ENCODE data around the gene DHRS4L2. TPM values are rescaled to one million over a fixed set of nuclear protein-coding genes. Genes with fewer than 3 reads are reported as not detected.
"Not testable (repeated sequence)": the region's sequence is repeated elsewhere in the genome, so short reads cannot be mapped to it uniquely, and the experiment has no call there.

The DHRS4L2 gene
- total and polyA plus RNA-seq, 5 donors = 15.5 to 44.2 (median 21.0) TPM

- DNase-seq; H3K27me3 ChIP-seq (ENCODE audit: control insufficient read depth, insufficient read depth); H3K9me3 ChIP-seq (ENCODE audit: control insufficient read depth, low read length); ATAC-seq; H3K4me3 ChIP-seq (ENCODE audit: low read length); intact Hi-C loops (cut with DNase I); H3K4me1 ChIP-seq (ENCODE audit: control insufficient read depth, insufficient read depth, low read length); H3K27ac ChIP-seq (ENCODE audit: low read length): not testable (repeated sequence)
- WGBS = 90% methylated on average over 2 of the region's 5 CpGs
Observed at GRCh38 chr14:23999640-24000039, 10.9 kb downstream of the DHRS4L2 start.

GRCh38 chr14:24001078-24001477, 12.3 kb downstream of the DHRS4L2 start:
- H3K4me3 ChIP-seq (ENCODE audit: low read length); ATAC-seq; intact Hi-C loops (cut with DNase I); H3K27me3 ChIP-seq (ENCODE audit: control insufficient read depth, insufficient read depth); DNase-seq; H3K9me3 ChIP-seq (ENCODE audit: control insufficient read depth, low read length); H3K4me1 ChIP-seq (ENCODE audit: control insufficient read depth, insufficient read depth, low read length); H3K27ac ChIP-seq (ENCODE audit: low read length): not testable (repeated sequence)

DNA sequence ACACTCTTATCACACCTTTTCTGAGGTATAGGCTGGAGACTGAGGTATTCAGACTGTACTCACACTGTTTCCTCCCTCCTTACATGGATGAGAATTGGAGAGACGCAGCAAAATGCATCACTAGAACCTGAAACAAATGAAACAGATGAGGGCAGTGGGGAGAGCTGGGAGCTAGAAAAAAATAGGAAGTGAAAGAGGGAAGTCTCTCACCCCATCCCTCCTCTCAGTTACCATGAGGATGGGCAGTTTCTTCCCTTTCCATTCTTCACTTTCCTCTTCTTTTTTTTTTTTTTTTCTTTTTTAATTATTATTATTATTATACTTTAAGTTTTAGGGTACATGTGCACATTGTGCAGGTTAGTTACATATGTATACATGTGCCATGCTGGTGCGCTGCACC, 12.9 kb downstream of the DHRS4L2 start:
- not testable (repeated sequence) for ATAC-seq
- WGBS = 100% methylated on average over 1 of the region's 2 CpGs

GRCh38 chr14:24006471-24006816, 17.7 kb downstream of the DHRS4L2 start:
- DNase-seq; H3K9me3 ChIP-seq (ENCODE audit: control insufficient read depth, low read length); H3K27ac ChIP-seq (ENCODE audit: low read length); H3K27me3 ChIP-seq (ENCODE audit: control insufficient read depth, insufficient read depth); H3K4me1 ChIP-seq (ENCODE audit: control insufficient read depth, insufficient read depth, low read length); intact Hi-C loops (cut with DNase I): not testable (repeated sequence)
- 6% methylated on average over 6 of the region's 15 CpGs for WGBS
- peak overlapping the region; percentile 44 for H3K4me3 ChIP-seq (ENCODE audit: low read length)
- ATAC-seq = peak; percentile 55 to 69

More for the DNA sequence above, 12.9 kb downstream of the DHRS4L2 start:
- H3K4me3 ChIP-seq (ENCODE audit: low read length); intact Hi-C loops (cut with DNase I); H3K4me1 ChIP-seq (ENCODE audit: control insufficient read depth, insufficient read depth, low read length); H3K27me3 ChIP-seq (ENCODE audit: control insufficient read depth, insufficient read depth); DNase-seq; H3K27ac ChIP-seq (ENCODE audit: low read length); H3K9me3 ChIP-seq (ENCODE audit: control insufficient read depth, low read length): not testable (repeated sequence)

GRCh38 chr14:24006817-24007652, 18.3 kb downstream of the DHRS4L2 start:
- 8% methylated on average over 54 of the region's 62 CpGs for WGBS
- H3K4me3 ChIP-seq (ENCODE audit: low read length) = peak overlapping the region; percentile 44
- H3K27ac ChIP-seq (ENCODE audit: low read length); H3K9me3 ChIP-seq (ENCODE audit: control insufficient read depth, low read length); H3K4me1 ChIP-seq (ENCODE audit: control insufficient read depth, insufficient read depth, low read length); H3K27me3 ChIP-seq (ENCODE audit: control insufficient read depth, insufficient read depth); intact Hi-C loops (cut with DNase I): not testable (repeated sequence)
- ATAC-seq (peak; percentile 94 to 96), DNase-seq (peak in 2 of 3 donors; percentile 87 to 91)

GRCh38 chr14:24011051-24011450, 22.3 kb downstream of the DHRS4L2 start:
- DNase-seq (no peak), ATAC-seq (no peak)
- intact Hi-C loops (cut with DNase I) = loop anchor here in 3 of 4 donors (5.0 kb wide), 1 partner anchor 81 kb away; the partner anchor contains the start of gene PCK2 (in 3 of the 3)
- Histone ChIP-seq H3K9me3 (ENCODE audit: control insufficient read depth, low read length) (no peaks in the 10 kb centered on the region), H3K27me3 (ENCODE audit: control insufficient read depth, insufficient read depth) (no peaks in the 10 kb centered on the region), H3K4me1 (ENCODE audit: control insufficient read depth, insufficient read depth, low read length) (no peaks in the 10 kb centered on the region), H3K4me3 (ENCODE audit: low read length) (no peak overlapping the region), H3K27ac (ENCODE audit: low read length) (no peak overlapping the region)
- 79% methylated on average over 2 of the region's 2 CpGs for WGBS

GRCh38 chr14:24012726-24013273, 24.1 kb downstream of the DHRS4L2 start:
- intact Hi-C loops (cut with DNase I) = loop anchor here (2.0 to 5.0 kb wide), 2 partner anchors 78 to 80 kb away; partner anchors contain the start of gene PCK2 (in 3 of the 4)
- 50% methylated on average over 4 of the region's 4 CpGs for WGBS
- H3K9me3 ChIP-seq (ENCODE audit: control insufficient read depth, low read length); H3K4me1 ChIP-seq (ENCODE audit: control insufficient read depth, insufficient read depth, low read length); H3K27ac ChIP-seq (ENCODE audit: low read length); H3K4me3 ChIP-seq (ENCODE audit: low read length); H3K27me3 ChIP-seq (ENCODE audit: control insufficient read depth, insufficient read depth); ATAC-seq; DNase-seq: not testable (repeated sequence)

GRCh38 chr14:24013654-24014514, 25.2 kb downstream of the DHRS4L2 start:
- no peaks in the 10 kb centered on the region for H3K4me1 ChIP-seq (ENCODE audit: control insufficient read depth, insufficient read depth, low read length)
- no peaks in the 10 kb centered on the region for H3K9me3 ChIP-seq (ENCODE audit: control insufficient read depth, low read length)
- WGBS = 21% methylated on average over 12 of the region's 12 CpGs
- intact Hi-C loops (cut with DNase I) = loop anchor here (2.0 to 5.0 kb wide), 2 partner anchors 77 to 78 kb away; partner anchors contain the start of gene PCK2 (in 3 of the 4)
- H3K4me3 ChIP-seq (ENCODE audit: low read length) = no peak overlapping the region
- ATAC-seq (peak; percentile 66 to 88), DNase-seq (no peak)
- no peaks in the 10 kb centered on the region for H3K27me3 ChIP-seq (ENCODE audit: control insufficient read depth, insufficient read depth)
- H3K27ac ChIP-seq (ENCODE audit: low read length) = no peak overlapping the region

- H3K4me3 ChIP-seq (ENCODE audit: low read length); ATAC-seq; H3K9me3 ChIP-seq (ENCODE audit: control insufficient read depth, low read length); H3K27ac ChIP-seq (ENCODE audit: low read length); DNase-seq; H3K4me1 ChIP-seq (ENCODE audit: control insufficient read depth, insufficient read depth, low read length); H3K27me3 ChIP-seq (ENCODE audit: control insufficient read depth, insufficient read depth): not testable (repeated sequence)
- WGBS = 98% methylated on average over 6 of the region's 6 CpGs
- intact Hi-C loops (cut with DNase I) = loop anchor here in 3 of 4 donors (2.0 to 5.0 kb wide), 2 partner anchors 43 kb away; no protein-coding TSS in a partner anchor
Observed at GRCh38 chr14:24015745-24016144, 27.0 kb downstream of the DHRS4L2 start.

DNA sequence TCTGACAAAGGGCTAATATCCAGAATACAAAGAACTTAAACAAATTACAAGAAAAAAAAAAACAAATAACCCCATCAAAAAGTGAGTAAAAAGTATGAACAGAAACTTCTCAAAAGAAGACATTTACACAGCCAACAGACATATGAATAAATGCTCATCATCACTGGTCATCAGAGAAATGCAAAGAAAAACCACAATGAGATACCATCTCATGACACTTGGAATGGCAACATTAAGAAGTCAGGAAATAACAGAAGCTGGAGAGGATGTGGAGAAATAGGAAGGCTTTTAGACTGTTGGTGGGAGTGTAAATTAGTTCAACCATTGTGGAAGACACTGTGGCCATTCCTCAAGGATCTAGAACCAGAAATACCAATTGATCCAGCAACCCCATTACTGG, 30.2 kb downstream of the DHRS4L2 start:
- not testable (repeated sequence) for H3K4me1 ChIP-seq (ENCODE audit: control insufficient read depth, insufficient read depth, low read length); DNase-seq; H3K27ac ChIP-seq (ENCODE audit: low read length); H3K9me3 ChIP-seq (ENCODE audit: control insufficient read depth, low read length); H3K27me3 ChIP-seq (ENCODE audit: control insufficient read depth, insufficient read depth); H3K4me3 ChIP-seq (ENCODE audit: low read length); ATAC-seq
- intact Hi-C loops (cut with DNase I) = loop anchor here in 1 of 4 donors (5.0 kb wide), 1 partner anchor 47 kb away; no protein-coding TSS in a partner anchor

Measured in right cardiac atrium (tissue), 5 donors.